ENCODE measurements around the gene CACNA1A.

CACNA1A gene

DNA sequence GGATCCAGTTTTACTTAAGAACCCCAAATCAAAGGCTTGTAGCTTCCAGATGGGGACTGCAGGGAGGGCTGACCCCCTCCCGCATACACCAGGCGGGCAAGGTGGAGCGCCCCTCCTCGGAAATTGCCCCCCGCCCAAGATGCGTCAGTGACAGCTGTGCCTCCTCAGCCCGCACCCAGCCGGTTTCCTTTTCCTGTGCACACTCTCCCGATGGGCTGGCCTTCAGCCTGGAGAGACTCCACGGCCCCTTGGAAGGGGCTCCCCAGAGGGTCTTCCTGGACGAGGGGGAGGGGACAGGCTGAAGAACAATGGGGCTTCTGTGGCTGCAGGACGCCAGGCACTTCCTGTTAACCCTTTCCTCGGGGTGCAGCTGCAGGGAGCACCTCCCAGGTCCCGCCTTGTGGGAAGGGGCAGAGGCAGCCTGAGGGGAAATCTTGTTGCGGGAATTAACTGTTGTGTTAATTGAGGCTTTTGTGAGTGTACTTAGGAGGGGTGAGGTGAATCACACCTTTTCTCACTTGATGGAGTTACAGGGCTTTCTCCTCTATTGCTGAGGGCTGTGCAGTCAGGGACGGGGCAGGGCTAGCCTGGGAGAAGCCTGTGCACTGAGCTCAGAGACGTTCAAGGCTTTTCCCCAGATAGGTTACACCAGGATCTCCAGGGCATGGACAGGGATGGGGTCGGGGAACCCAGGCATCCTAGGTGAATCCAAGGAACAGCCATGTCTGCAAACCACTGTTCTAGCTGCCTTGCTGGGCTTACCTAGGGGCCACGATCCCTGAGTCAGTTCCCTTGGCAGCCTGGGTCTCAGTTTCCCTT is 341.7 kb downstream of the CACNA1A start:
- peaks cover 24% of the 10 kb centered on the region for H3K4me1 ChIP-seq (ENCODE audit: low read length)
- H3K4me2 ChIP-seq (ENCODE audit: low read depth, low read length), result peak overlapping the region; percentile 42; the same call in 1 of the 2 replicates
- no peak for TF ChIP-seq EZH2phosphoT487 (IDR thresholded peaks at IDR 0.05; ENCODE audit: low read length)
- TF ChIP-seq CTCF (IDR thresholded peaks at IDR 0.05; ENCODE audit: low read length), result no peak
- no peak for TF ChIP-seq EZH2 (optimal IDR thresholded peaks at IDR 0.05; ENCODE audit: low read depth, low read length)

DNA sequence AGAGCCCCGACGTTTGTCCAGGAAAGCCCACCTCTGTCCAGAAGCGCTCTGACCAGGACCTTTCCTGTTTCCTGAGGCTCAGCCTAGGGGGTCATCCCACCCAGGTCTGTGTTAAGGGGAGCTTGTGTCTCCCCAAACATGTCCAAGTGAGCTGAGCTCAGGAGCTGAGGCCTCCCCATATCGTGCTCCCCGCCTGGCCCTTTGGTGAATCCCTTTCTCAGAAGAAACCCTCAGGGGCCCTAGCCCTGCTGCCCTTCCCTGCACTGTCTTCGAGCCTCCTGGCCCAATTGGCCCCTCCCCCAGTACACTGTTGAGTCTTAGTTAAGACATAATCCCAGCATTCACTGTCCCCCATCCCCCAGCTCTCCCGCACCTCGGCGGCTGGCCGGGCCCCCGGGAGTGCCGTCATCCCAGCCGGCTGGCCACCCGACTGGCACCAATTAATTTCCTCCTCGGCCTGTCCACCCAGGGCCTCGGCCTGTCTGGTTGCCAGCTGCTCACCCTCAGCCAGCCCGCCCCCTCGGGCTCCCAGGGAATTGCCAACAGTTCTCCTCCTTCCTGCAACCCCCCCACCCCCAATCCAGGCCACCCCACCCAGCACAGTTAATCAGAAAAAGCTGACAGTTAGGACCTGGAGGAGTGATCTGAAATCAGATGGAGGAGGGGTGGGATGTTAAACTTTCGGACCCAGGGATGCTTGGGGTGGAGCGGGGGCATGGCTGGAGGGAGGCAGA is 342.5 kb downstream of the CACNA1A start:
- H3K27me3 ChIP-seq (replicated peaks; ENCODE audit: insufficient read depth, low read length), result peaks cover 42% of the 10 kb centered on the region
- H3K4me3 ChIP-seq (ENCODE audit: low read length), result peak overlapping the region; percentile 21; the same call in 1 of the 2 replicates
- DNase-seq, result no peak
- peak overlapping the region; percentile 88; the same call in 1 of the 2 replicates for H3K4me2 ChIP-seq (ENCODE audit: low read depth, low read length)
- H3K9me2 ChIP-seq (replicated peaks; ENCODE audit: insufficient read depth, low read length), result no peaks in the 10 kb centered on the region
- no peaks in the 10 kb centered on the region for H3K79me2 ChIP-seq (ENCODE audit: low read length)
- H2AFZ ChIP-seq (ENCODE audit: low read length), result peak overlapping the region; percentile 48
- no peaks in the 10 kb centered on the region for H3K36me3 ChIP-seq (replicated peaks; ENCODE audit: insufficient read depth, low read length)
- H3K4me1 ChIP-seq (ENCODE audit: low read length), result peaks cover 24% of the 10 kb centered on the region
- H3K27ac ChIP-seq (ENCODE audit: low read length), result no peak overlapping the region
- no peak for TF ChIP-seq CTCF (IDR thresholded peaks at IDR 0.05; ENCODE audit: low read length)
- TF ChIP-seq EZH2 (optimal IDR thresholded peaks at IDR 0.05; ENCODE audit: low read depth, low read length), result no peak
- no peak for TF ChIP-seq EZH2phosphoT487 (IDR thresholded peaks at IDR 0.05; ENCODE audit: low read length)
- no peaks in the 10 kb centered on the region for H4K20me1 ChIP-seq (ENCODE audit: insufficient read depth, low read length)
- no peaks in the 10 kb centered on the region for H3K9me3 ChIP-seq (replicated peaks; ENCODE audit: insufficient read depth, low read length)
- no peak overlapping the region for H3K9ac ChIP-seq (ENCODE audit: low read length)
- 0 out of 2 replicates have a peak, but pooled peaks cover 7% of the 10 kb centered on the region for H3F3A ChIP-seq (ENCODE audit: insufficient read depth, low read length)

More for the DNA sequence above, 341.7 kb downstream of the CACNA1A start:
- no peak for DNase-seq
- Histone ChIP-seq H3K9ac (ENCODE audit: low read length) (no peak overlapping the region), H3K9me3 (replicated peaks; ENCODE audit: insufficient read depth, low read length) (no peaks in the 10 kb centered on the region), H3K27ac (ENCODE audit: low read length) (no peak overlapping the region), H3F3A (ENCODE audit: insufficient read depth, low read length) (0 out of 2 replicates have a peak, but pooled peaks cover 7% of the 10 kb centered on the region), H3K4me3 (ENCODE audit: low read length) (peak overlapping the region; percentile 21; the same call in 1 of the 2 replicates), H3K79me2 (ENCODE audit: low read length) (no peaks in the 10 kb centered on the region), H2AFZ (ENCODE audit: low read length) (peak overlapping the region; percentile 48), H3K27me3 (replicated peaks; ENCODE audit: insufficient read depth, low read length) (peaks cover 39% of the 10 kb centered on the region), H4K20me1 (ENCODE audit: insufficient read depth, low read length) (no peaks in the 10 kb centered on the region), H3K9me2 (replicated peaks; ENCODE audit: insufficient read depth, low read length) (no peaks in the 10 kb centered on the region), H3K36me3 (replicated peaks; ENCODE audit: insufficient read depth, low read length) (no peaks in the 10 kb centered on the region)

DNA sequence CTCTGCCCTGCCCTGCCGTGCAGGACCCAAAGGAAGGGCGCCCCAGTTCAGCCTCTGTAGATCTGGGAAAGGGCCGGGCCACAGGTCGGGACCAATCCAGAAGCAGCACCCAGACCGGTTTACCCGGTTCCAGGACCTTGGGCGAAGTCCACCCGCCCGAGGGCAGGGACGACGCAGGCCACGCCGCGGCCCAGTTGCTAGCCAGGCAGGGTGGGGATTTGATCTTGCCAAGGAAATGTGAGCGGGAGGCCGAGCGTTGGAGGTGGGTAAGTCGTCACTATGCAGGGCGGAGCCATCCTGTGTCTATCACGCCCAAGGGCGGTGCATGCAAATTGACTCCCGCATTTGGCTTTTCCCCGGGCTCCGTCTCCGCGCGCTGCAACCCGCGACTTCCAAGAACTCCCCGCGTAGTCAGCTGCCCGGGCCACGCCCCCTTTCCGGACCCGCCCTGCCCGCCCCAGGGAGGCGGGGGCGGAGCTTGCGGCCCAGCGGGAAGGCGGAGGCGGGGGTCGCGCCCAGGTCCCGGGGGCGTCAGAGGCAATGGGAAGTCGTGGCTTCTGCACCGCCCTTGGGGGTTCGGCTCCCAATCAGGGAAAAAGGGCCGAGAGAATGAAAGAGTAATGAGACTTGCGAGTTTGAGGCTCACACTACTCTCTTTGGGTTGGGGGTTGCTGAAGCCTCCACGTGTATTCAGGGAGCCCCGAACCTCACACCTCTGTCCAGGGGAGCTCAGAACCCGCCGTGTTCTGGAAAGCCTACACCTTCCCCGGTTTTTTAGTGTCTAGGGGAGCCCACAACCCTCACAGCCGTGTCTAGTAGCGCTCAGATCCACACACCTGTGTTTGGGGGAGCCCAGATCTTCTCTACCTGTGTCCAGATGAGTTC is 343.3 kb downstream of the CACNA1A start:
- Histone ChIP-seq H3K4me2 (ENCODE audit: low read depth, low read length) (peak overlapping the region; percentile 88), H3F3A (ENCODE audit: insufficient read depth, low read length) (0 out of 2 replicates have a peak, but pooled peaks cover 6% of the 10 kb centered on the region), H4K20me1 (ENCODE audit: insufficient read depth, low read length) (no peaks in the 10 kb centered on the region), H3K27me3 (replicated peaks; ENCODE audit: insufficient read depth, low read length) (peaks cover 49% of the 10 kb centered on the region), H3K9me3 (replicated peaks; ENCODE audit: insufficient read depth, low read length) (no peaks in the 10 kb centered on the region), H3K79me2 (ENCODE audit: low read length) (no peaks in the 10 kb centered on the region), H3K4me3 (ENCODE audit: low read length) (peak overlapping the region; percentile 50), H3K27ac (ENCODE audit: low read length) (no peak overlapping the region), H3K9me2 (replicated peaks; ENCODE audit: insufficient read depth, low read length) (no peaks in the 10 kb centered on the region), H3K36me3 (replicated peaks; ENCODE audit: insufficient read depth, low read length) (no peaks in the 10 kb centered on the region), H3K4me1 (ENCODE audit: low read length) (peaks cover 22% of the 10 kb centered on the region), H3K9ac (ENCODE audit: low read length) (peak overlapping the region; percentile 28; the same call in 1 of the 2 replicates), H2AFZ (ENCODE audit: low read length) (peak overlapping the region; percentile 90)
- DNase-seq, result peak; percentile 56
- TF ChIP-seq EZH2phosphoT487 (IDR thresholded peaks at IDR 0.05; ENCODE audit: low read length) (no peak), CTCF (IDR thresholded peaks at IDR 0.05; ENCODE audit: low read length) (no peak), EZH2 (optimal IDR thresholded peaks at IDR 0.05; ENCODE audit: low read depth, low read length) (no peak)

All from MM.1S (cell line).